Gastroesophageal sphincter (tissue), 4 donors: ENCODE results near the gene TBKBP1. TPM values are rescaled to one million over a fixed set of nuclear protein-coding genes. Genes with fewer than 3 reads are reported as not detected.

Source experiments
- ATAC-seq: fragments of 150-250 bp; one replicate; pipeline ENCODE4 v1.9.1; 2016; ENCODE audit warnings: mild to moderate bottlenecking, moderate library complexity
- H3K27ac ChIP-seq, 4 donors: fragments of 200-600 bp; sonication (generic) in 3 of 4; 1 replicate in 3 of 4; 2 replicates in 1 of 4; pipeline ENCODE4 v1.5.1; 2016 to 2019
- H3K27me3 ChIP-seq: fragments of 200-600 bp; sonication (generic); one replicate; pipeline ENCODE4 v1.5.1; 2019
- H3K36me3 ChIP-seq, 2 donors: fragments of 200-600 bp; sonication (generic); one replicate each; pipeline ENCODE4 v1.5.1; 2019; ENCODE audit warnings: control low read depth in 1 of 2
- H3K4me1 ChIP-seq, 3 donors: fragments of 200-600 bp; sonication (generic); 1 replicate in 2 of 3; 2 replicates in 1 of 3; pipeline ENCODE4 v1.5.1; 2016 to 2019; ENCODE audit warnings: control low read depth in 2 of 3
- H3K4me3 ChIP-seq, 2 donors: fragments of 200-600 bp; sonication (generic); one replicate each; pipeline ENCODE4 v1.5.1; 2019; ENCODE audit warnings: mild to moderate bottlenecking in 1 of 2, moderate library complexity in 1 of 2
- H3K9me3 ChIP-seq, 3 donors: fragments of 200-600 bp; sonication (generic); one replicate each; pipeline ENCODE4 v1.5.1; 2017 to 2019; ENCODE audit warnings: control low read depth in 2 of 3
- CTCF ChIP-seq, 4 experiments: fragments of 200-600 bp in 2 of 4; fragments of 450-650 bp in 2 of 4; sonication (generic) in 1 of 4; IDR thresholded peaks; one replicate each; pipeline ENCODE4 v1.5.1; 2017 to 2019; ENCODE audit warnings: antibody characterized with exemption in 4 of 4, mild to moderate bottlenecking in 2 of 4, moderate library complexity in 2 of 4
- EP300 ChIP-seq: sonication (generic); formaldehyde crosslinking; IDR thresholded peaks from one replicate; pipeline ENCODE4 v1.6.1; 2017; ENCODE audit warnings: antibody characterized with exemption, mild to moderate bottlenecking
- POLR2A ChIP-seq, 2 donors: fragments of 450-650 bp; IDR thresholded peaks; one replicate each; pipeline ENCODE4 v1.6.1; 2017; ENCODE audit warnings: antibody characterized with exemption in 2 of 2, mild to moderate bottlenecking in 2 of 2, moderate library complexity in 1 of 2
- POLR2AphosphoS5 ChIP-seq: sonication (generic); formaldehyde crosslinking; IDR thresholded peaks from one replicate; pipeline ENCODE4 v1.6.1; 2017; ENCODE audit warnings: antibody characterized with exemption
- WGBS, 2 donors: methylation state at CpG; one replicate each; pipeline ENCODE4 v1.1.5; 2018; ENCODE audit warnings: low coverage in 1 of 2; 5-methylcytosine and 5-hydroxymethylcytosine counted together
- total RNA-seq, 4 donors: library from RNA; depleted of rRNA; stranded (reverse); fragments of >200 nt; gene quantifications; one replicate each; pipeline ENCODE4 v1.1.0, GENCODE V29; 2016

Gene TBKBP1
- total RNA-seq, 4 donors from 2014 or later = 13.9 to 25.1 (median 18.0) TPM

GRCh38 chr17:47709594-47709993 is 15.6 kb downstream of the TBKBP1 start:
- no peak for TF ChIP-seq POLR2AphosphoS5
- TF ChIP-seq POLR2A (IDR thresholded peaks at IDR 0.05) = no peak
- TF ChIP-seq EP300 = no peak
- TF ChIP-seq CTCF (IDR thresholded peaks at IDR 0.05) = no peak
- Histone ChIP-seq H3K27ac (peak overlapping the region in 2 of 4 donors; percentile 77 to 79), H3K27me3 (peaks cover 18% of the 10 kb centered on the region), H3K4me3 (peak overlapping the region in 1 of 2 donors; percentile 56), H3K9me3 (no peaks in the 10 kb centered on the region), H3K4me1 (peaks cover 0 to 49% (median 9%) of the 10 kb centered on the region in 3 donors), H3K36me3 (peaks cover 0 to 42% of the 10 kb centered on the region in 2 donors)
- ATAC-seq = no peak
- WGBS, 2 donors = 76 to 87% methylated on average over 3 of the region's 3 CpGs

DNA sequence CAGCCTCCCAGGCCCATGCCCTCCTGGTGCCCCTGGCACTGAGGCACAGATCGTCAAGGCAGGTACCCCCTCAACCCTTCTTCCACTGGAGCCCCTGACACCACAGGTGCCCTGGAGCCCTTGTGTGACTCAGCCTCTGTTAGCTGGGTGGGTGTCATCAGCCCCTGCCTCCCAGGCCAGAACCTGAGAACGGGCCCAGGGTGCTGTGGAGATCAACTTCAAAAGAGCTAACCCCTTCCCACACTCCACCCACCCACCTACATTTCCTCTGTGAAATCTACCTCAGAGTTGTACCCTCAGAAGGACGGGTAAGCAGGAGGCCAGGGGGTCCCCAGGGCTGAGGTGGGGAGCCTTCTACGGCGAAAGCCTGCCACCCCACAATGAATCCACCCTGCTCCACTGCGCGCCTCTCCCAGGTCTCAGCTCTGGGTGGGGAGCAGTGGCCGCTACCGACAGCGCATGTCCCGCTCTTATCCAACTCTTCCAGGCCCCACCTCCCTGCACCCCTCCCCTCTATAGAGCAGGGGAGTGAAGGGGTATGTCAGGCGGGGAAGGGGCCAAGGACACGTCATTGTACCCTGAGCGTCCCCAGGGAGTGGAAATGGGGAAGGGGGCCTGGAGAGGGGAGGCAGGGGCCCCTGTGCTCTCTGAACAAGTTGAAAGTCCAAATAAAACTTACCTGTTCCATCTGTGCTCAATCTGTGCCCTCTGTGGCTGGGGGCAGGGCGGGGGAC is 17.6 kb downstream of the TBKBP1 start:
- WGBS, 2 donors = 80% methylated on average over 3 of the region's 15 CpGs; no CpG with 5 or more reads in 1 of the 2 donors
- no peak for ATAC-seq
- Histone ChIP-seq H3K36me3 (peaks cover 0 to 33% of the 10 kb centered on the region in 2 donors), H3K4me3 (no peak overlapping the region), H3K27me3 (peaks cover 32% of the 10 kb centered on the region), H3K27ac (no peak overlapping the region), H3K4me1 (peaks cover 0 to 29% (median 4%) of the 10 kb centered on the region in 3 donors), H3K9me3 (no peaks in the 10 kb centered on the region)
- TF ChIP-seq EP300 (no peak), CTCF (IDR thresholded peaks at IDR 0.05) (no peak), POLR2A (IDR thresholded peaks at IDR 0.05) (no peak), POLR2AphosphoS5 (no peak)

DNA sequence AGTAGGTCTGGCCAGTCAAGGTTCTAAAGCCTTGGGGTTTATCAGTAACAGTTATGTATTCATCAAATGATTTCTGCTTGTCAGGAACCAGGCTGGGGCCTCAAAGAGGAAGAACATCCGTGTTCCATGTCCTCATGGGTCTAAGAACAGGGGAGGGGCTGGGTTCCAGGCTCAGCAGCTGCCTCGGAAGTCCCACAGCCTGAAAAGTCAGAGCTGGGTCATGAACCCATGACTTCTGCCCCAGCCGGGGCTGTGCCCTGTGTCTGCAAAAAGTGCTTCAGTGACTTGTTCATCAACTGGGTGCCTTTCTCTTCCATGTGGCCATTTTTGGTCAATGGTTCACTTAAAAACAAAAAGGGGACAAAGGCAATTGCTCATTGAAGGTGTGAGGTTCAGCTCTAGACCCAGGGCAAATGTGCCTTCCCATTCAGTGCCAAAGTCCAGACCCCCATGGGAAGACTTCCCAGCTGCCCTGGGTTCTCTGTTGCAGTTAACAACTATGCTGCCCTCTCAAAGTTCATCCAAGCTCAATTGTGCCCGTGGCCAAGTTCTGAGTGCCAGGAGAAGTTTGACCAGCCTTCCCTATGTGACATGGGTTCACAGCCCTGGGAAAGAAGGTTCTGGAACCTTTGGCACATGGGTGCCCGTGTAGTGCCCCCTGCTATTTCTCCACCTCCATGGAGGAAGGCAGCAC is 18.5 kb downstream of the TBKBP1 start:
- Histone ChIP-seq H3K4me1 (peaks cover 0 to 20% (median 0%) of the 10 kb centered on the region in 3 donors), H3K27ac (no peak overlapping the region), H3K4me3 (no peak overlapping the region), H3K36me3 (peaks cover 0 to 33% of the 10 kb centered on the region in 2 donors), H3K27me3 (peaks cover 37% of the 10 kb centered on the region), H3K9me3 (no peaks in the 10 kb centered on the region)
- TF ChIP-seq POLR2A (IDR thresholded peaks at IDR 0.05) = no peak
- no peak for TF ChIP-seq EP300
- TF ChIP-seq CTCF (IDR thresholded peaks at IDR 0.05) = no peak
- 56 to 67% methylated on average over 1 to 4 of the region's 5 CpGs for WGBS, 2 donors
- no peak for ATAC-seq

GRCh38 chr17:47713980-47714700 is 20.2 kb downstream of the TBKBP1 start:
- Histone ChIP-seq H3K27ac (no peak overlapping the region), H3K36me3 (peaks cover 0 to 27% of the 10 kb centered on the region in 2 donors), H3K9me3 (no peaks in the 10 kb centered on the region), H3K27me3 (peaks cover 54% of the 10 kb centered on the region), H3K4me1 (peaks cover 0 to 7% (median 0%) of the 10 kb centered on the region in 3 donors), H3K4me3 (no peak overlapping the region)
- TF ChIP-seq POLR2AphosphoS5 = no peak
- no peak for TF ChIP-seq CTCF (IDR thresholded peaks at IDR 0.05)
- TF ChIP-seq POLR2A (IDR thresholded peaks at IDR 0.05) = no peak
- no peak for TF ChIP-seq EP300
- WGBS, 2 donors = 37 to 40% methylated on average over 4 to 5 of the region's 15 CpGs
- no peak for ATAC-seq
